Activated T-cell treated with anti-CD3 and anti-CD28 coated beads, Interleukin-2, amount 50 U/mL, for 72 hours (primary cell): Measurements from ENCODE around the gene ZFHX3. TPM values are rescaled to one million over a fixed set of nuclear protein-coding genes. Genes with fewer than 3 reads are reported as not detected.

Experiments used
- ATAC-seq, 2 donors: fragments of 150-1000 bp; cut with Tn5 transposase; replicated peaks in 1 of 2; 2 replicates each; pipeline ENCODE4 v1.10.0; 2021; ENCODE audit warnings: moderate library complexity in 2 of 2, mild to moderate bottlenecking in 1 of 2
- DNase-seq, 2 donors: peaks; one replicate each; pipeline ENCODE4 v3.0.0; 2021 to 2022; ENCODE audit warnings: mixed read lengths in 1 of 2
- H3K27ac Mint-ChIP-seq: one replicate; pipeline ENCODE4 v1.8.0; 2022; ENCODE audit warnings: mild to moderate bottlenecking, moderate library complexity, mixed read lengths
- H3K27me3 Mint-ChIP-seq: one replicate; pipeline ENCODE4 v1.8.0; 2022; ENCODE audit warnings: low read depth, mixed read lengths
- H3K36me3 Mint-ChIP-seq, 2 donors: one replicate each; pipeline ENCODE4 v1.8.0; 2022; ENCODE audit warnings: mixed read lengths in 2 of 2, mild to moderate bottlenecking in 1 of 2; ENCODE audit not compliant: insufficient read depth in 2 of 2
- H3K4me1 Mint-ChIP-seq: one replicate; pipeline ENCODE4 v1.8.0; 2022; ENCODE audit warnings: low read depth, mixed read lengths
- H3K4me3 Mint-ChIP-seq, 2 donors: one replicate each; pipeline ENCODE4 v1.8.0; 2022; ENCODE audit warnings: mild to moderate bottlenecking in 2 of 2, mixed read lengths in 2 of 2, moderate library complexity in 2 of 2
- H3K9me3 Mint-ChIP-seq, 2 donors: one replicate each; pipeline ENCODE4 v1.8.0; 2022; ENCODE audit warnings: mixed read lengths in 2 of 2
- total RNA-seq, 2 donors: library from RNA; stranded (reverse); gene quantifications; one replicate each; pipeline ENCODE4 v1.2.3, GENCODE V29; 2022

Gene ZFHX3
- total RNA-seq, 2 donors from 2014 or later: 0.35 to 1.0 TPM

GRCh38 chr16:72908362-72909167, 139.4 kb downstream of the ZFHX3 start:
- Mint-ChIP-seq H3K36me3 (no peaks in the 10 kb centered on the region), H3K4me1 (no peaks in the 10 kb centered on the region), H3K27ac (no peak overlapping the region), H3K9me3 (no peaks in the 10 kb centered on the region), H3K4me3 (no peak overlapping the region), H3K27me3 (no peaks in the 10 kb centered on the region)
- DNase-seq (no peak), ATAC-seq (no peak)

GRCh38 chr16:72905581-72905980, 142.3 kb downstream of the ZFHX3 start:
- no peaks in the 10 kb centered on the region for H3K36me3 Mint-ChIP-seq
- H3K4me3 Mint-ChIP-seq: no peak overlapping the region
- no peak overlapping the region for H3K27ac Mint-ChIP-seq
- ATAC-seq (no peak), DNase-seq (no peak)
- H3K4me1 Mint-ChIP-seq: no peaks in the 10 kb centered on the region
- H3K9me3 Mint-ChIP-seq: no peaks in the 10 kb centered on the region
- H3K27me3 Mint-ChIP-seq: no peaks in the 10 kb centered on the region

- Mint-ChIP-seq H3K4me1 (no peaks in the 10 kb centered on the region), H3K27me3 (no peaks in the 10 kb centered on the region), H3K27ac (no peak overlapping the region), H3K36me3 (no peaks in the 10 kb centered on the region), H3K4me3 (no peak overlapping the region), H3K9me3 (no peaks in the 10 kb centered on the region)
- DNase-seq: no peak
- no peak for ATAC-seq
Measured at GRCh38 chr16:72903176-72903575, 144.8 kb downstream of the ZFHX3 start.

GRCh38 chr16:72902206-72902605, 145.7 kb downstream of the ZFHX3 start:
- Mint-ChIP-seq H3K36me3 (no peaks in the 10 kb centered on the region), H3K27me3 (no peaks in the 10 kb centered on the region), H3K9me3 (no peaks in the 10 kb centered on the region), H3K4me1 (no peaks in the 10 kb centered on the region), H3K27ac (no peak overlapping the region), H3K4me3 (no peak overlapping the region)
- DNase-seq (no peak), ATAC-seq (no peak)

GRCh38 chr16:72901000-72901627, 146.8 kb downstream of the ZFHX3 start:
- ATAC-seq: no peak
- H3K36me3 Mint-ChIP-seq: no peaks in the 10 kb centered on the region
- no peak overlapping the region for H3K4me3 Mint-ChIP-seq
- no peaks in the 10 kb centered on the region for H3K9me3 Mint-ChIP-seq
- no peak for DNase-seq
- H3K4me1 Mint-ChIP-seq: no peaks in the 10 kb centered on the region
- H3K27me3 Mint-ChIP-seq: no peaks in the 10 kb centered on the region
- H3K27ac Mint-ChIP-seq: no peak overlapping the region

- H3K27ac Mint-ChIP-seq: no peak overlapping the region
- H3K9me3 Mint-ChIP-seq: no peaks in the 10 kb centered on the region
- no peaks in the 10 kb centered on the region for H3K27me3 Mint-ChIP-seq
- no peak overlapping the region for H3K4me3 Mint-ChIP-seq
- no peaks in the 10 kb centered on the region for H3K4me1 Mint-ChIP-seq
- ATAC-seq (no peak), DNase-seq (no peak)
- H3K36me3 Mint-ChIP-seq: no peaks in the 10 kb centered on the region
Measured at GRCh38 chr16:72898216-72898825, 149.6 kb downstream of the ZFHX3 start.

GRCh38 chr16:72897707-72898106, 150.2 kb downstream of the ZFHX3 start:
- Mint-ChIP-seq H3K36me3 (no peaks in the 10 kb centered on the region), H3K4me3 (no peak overlapping the region), H3K27me3 (no peaks in the 10 kb centered on the region), H3K27ac (no peak overlapping the region), H3K4me1 (no peaks in the 10 kb centered on the region), H3K9me3 (no peaks in the 10 kb centered on the region)
- DNase-seq: no peak
- no peak for ATAC-seq

GRCh38 chr16:72896485-72897118, 151.3 kb downstream of the ZFHX3 start:
- H3K27ac Mint-ChIP-seq: no peak overlapping the region
- H3K27me3 Mint-ChIP-seq: no peaks in the 10 kb centered on the region
- no peaks in the 10 kb centered on the region for H3K4me1 Mint-ChIP-seq
- no peaks in the 10 kb centered on the region for H3K9me3 Mint-ChIP-seq
- H3K36me3 Mint-ChIP-seq: no peaks in the 10 kb centered on the region
- ATAC-seq: no peak
- no peak for DNase-seq
- H3K4me3 Mint-ChIP-seq: no peak overlapping the region

- H3K9me3 Mint-ChIP-seq: no peaks in the 10 kb centered on the region
- H3K27ac Mint-ChIP-seq: no peak overlapping the region
- H3K4me3 Mint-ChIP-seq: no peak overlapping the region
- no peaks in the 10 kb centered on the region for H3K36me3 Mint-ChIP-seq
- no peaks in the 10 kb centered on the region for H3K27me3 Mint-ChIP-seq
- no peak for ATAC-seq
- no peaks in the 10 kb centered on the region for H3K4me1 Mint-ChIP-seq
- no peak for DNase-seq
Measured at GRCh38 chr16:72895951-72896350, 152.0 kb downstream of the ZFHX3 start.

- H3K36me3 Mint-ChIP-seq: peaks cover 0 to 2% of the 10 kb centered on the region in 2 donors
- no peak overlapping the region for H3K27ac Mint-ChIP-seq
- ATAC-seq: no peak
Measured at GRCh38 chr16:72894293-72895151, 153.4 kb downstream of the ZFHX3 start.

GRCh38 chr16:72891291-72892227, 156.4 kb downstream of the ZFHX3 start:
- Mint-ChIP-seq H3K27ac (no peak overlapping the region), H3K27me3 (no peaks in the 10 kb centered on the region), H3K4me3 (no peak overlapping the region), H3K9me3 (peaks cover 2 to 8% of the 10 kb centered on the region in 2 donors), H3K4me1 (no peaks in the 10 kb centered on the region), H3K36me3 (peaks cover 0 to 4% of the 10 kb centered on the region in 2 donors)
- ATAC-seq: no peak
- DNase-seq: no peak

More at GRCh38 chr16:72894293-72895151, 153.4 kb downstream of the ZFHX3 start:
- no peaks in the 10 kb centered on the region for H3K27me3 Mint-ChIP-seq
- H3K9me3 Mint-ChIP-seq: peaks cover 2 to 6% of the 10 kb centered on the region in 2 donors
- no peaks in the 10 kb centered on the region for H3K4me1 Mint-ChIP-seq
- no peak for DNase-seq
- H3K4me3 Mint-ChIP-seq: no peak overlapping the region

- H3K27ac Mint-ChIP-seq: no peak overlapping the region
- H3K9me3 Mint-ChIP-seq: peaks cover 2 to 8% of the 10 kb centered on the region in 2 donors
- ATAC-seq (no peak), DNase-seq (no peak)
- no peaks in the 10 kb centered on the region for H3K4me1 Mint-ChIP-seq
- H3K27me3 Mint-ChIP-seq: no peaks in the 10 kb centered on the region
- no peak overlapping the region for H3K4me3 Mint-ChIP-seq
- peaks cover 0 to 4% of the 10 kb centered on the region in 2 donors for H3K36me3 Mint-ChIP-seq
Measured at GRCh38 chr16:72890587-72890986, 157.3 kb downstream of the ZFHX3 start.
